NCI-H1417 (cell line): Measurements from ENCODE around the gene FAM20C.
A peak's percentile ranks its signal among the peaks of the same experiment; 100 is the strongest.
"Not testable (repeated sequence)": the region's sequence is repeated elsewhere in the genome, so short reads cannot be mapped to it uniquely, and the experiment has no call there.

ENCODE experiments used
- DNase-seq, 3 experiments: peaks; one replicate each; lab custom pipeline; 2025; lab: John Stamatoyannopoulos, UW

The FAM20C gene

GRCh38 chr7:258476-259190 is 66.3 kb downstream of the FAM20C start:
- DNase-seq = no peak

GRCh38 chr7:259191-259505 is 66.8 kb downstream of the FAM20C start:
- no peak for DNase-seq

DNA sequence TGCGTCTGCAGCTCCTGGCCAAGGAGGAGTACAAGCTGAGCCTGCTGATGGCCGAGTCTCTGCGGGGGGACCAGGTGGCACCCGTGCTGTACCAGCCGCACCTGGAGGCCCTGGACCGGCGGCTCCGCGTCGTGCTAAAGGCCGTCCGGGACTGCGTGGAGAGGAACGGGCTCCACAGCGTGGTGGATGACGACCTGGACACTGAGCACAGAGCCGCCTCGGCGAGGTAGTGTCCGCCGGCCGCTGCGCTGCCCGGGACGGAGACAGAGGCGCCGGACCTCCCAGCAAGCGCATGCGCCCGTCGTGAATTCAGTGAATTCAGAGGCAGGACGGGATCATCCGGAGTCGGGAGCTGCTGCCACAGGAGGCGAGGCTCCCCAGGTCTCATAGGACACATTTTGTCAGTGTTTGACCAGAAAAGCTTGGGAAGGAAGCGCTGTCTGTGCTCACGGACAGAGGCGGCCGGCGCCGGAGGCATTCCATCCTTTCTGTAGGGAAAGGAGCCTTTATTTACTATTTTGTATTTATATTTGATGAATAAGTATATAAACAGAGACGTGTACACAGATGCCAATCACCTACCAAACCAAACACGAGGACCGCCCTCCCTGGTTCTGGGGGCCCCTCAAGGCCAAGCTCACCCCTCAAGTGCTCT is 67.5 kb downstream of the FAM20C start:
- DNase-seq = no peak

DNA sequence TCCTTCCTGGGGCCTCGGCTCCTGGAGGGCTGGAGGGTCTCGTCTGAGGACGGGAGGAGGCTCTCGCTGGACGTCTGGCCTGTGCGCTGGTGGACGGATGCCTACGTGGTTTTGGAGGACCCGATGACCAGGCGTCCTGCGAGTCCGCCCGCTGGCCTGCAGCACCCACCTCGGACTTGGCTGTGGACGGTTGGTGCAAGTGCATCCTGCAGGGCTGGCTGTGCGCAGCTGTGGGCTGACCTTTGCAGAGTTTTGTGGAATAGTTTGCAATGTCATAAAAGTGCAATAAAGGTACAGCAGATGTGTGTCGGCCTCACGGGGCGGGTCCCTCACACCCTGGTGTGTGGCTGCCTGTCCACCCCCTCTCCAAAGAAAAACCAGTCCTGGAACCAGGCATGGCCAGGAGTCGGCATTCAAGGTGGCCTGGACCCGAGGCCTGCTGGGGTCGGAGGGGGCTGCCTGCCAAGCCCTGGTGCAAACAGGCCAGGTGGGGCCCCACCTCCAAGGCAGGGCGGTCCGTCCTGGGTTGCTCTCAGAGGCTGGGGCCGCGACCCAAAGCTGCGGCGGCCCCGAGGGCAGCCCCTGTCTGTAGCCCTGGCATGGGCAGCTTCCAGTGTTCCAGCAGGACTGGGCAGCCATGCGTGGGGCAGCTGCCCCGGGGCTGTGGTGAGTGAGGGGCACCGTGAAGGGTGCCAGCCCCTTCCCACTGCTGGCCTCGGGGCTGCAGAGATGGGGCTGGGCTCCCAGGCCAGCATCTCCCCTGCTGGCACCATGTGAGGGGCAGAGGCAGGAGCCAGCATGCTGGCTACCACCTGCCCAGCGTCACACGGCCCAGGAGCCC is 68.3 kb downstream of the FAM20C start:
- DNase-seq = no peak

GRCh38 chr7:261341-262250 is 69.2 kb downstream of the FAM20C start:
- no peak for DNase-seq

DNA sequence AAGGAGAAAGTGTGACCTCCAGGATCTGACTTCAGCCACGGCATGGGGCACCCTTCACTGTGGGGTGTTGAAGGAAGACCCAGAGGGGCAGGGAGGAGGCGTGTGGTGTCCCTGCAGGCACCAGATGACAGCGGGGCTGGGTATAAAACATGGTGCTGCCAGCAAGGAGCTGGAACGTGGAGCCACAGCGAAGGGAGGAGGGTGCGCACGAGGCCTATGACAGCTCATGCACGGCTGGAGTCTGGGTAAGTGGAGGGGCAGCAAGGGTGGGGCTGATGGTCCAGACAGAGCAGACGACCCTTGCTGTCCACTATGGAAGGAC is 69.8 kb downstream of the FAM20C start:
- no peak for DNase-seq

DNA sequence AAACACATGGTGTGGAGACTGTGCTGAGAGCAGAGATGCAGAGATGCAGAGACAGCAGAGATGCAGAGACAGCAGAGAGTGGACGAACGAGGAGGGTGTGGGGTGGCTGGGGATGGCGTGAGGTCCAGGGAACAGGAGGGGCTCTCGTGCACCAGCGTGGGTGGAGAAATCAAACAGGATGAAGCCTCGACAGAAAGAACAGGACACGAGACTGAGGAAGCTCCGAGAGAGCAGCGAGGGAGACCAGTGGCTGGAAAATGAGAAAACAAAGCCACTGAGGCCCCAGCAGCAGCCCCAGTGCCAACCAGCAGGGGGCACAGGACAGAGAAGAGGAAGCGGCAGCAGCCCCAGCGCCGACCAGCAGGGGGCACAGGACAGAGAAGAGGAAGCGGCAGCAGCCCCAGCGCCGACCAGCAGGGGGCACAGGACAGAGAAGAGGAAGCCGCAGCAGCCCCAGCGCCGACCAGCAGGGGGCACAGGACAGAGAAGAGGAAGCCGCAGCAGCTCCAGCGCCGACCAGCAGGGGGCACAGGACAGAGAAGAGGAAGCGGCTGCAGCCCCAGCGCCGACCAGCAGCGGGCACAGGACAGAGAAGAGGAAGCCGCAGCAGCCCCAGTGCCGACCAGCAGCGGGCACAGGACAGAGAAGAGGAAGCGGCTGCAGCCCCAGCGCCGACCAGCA is 70.4 kb downstream of the FAM20C start:
- DNase-seq = not testable (repeated sequence)

DNA sequence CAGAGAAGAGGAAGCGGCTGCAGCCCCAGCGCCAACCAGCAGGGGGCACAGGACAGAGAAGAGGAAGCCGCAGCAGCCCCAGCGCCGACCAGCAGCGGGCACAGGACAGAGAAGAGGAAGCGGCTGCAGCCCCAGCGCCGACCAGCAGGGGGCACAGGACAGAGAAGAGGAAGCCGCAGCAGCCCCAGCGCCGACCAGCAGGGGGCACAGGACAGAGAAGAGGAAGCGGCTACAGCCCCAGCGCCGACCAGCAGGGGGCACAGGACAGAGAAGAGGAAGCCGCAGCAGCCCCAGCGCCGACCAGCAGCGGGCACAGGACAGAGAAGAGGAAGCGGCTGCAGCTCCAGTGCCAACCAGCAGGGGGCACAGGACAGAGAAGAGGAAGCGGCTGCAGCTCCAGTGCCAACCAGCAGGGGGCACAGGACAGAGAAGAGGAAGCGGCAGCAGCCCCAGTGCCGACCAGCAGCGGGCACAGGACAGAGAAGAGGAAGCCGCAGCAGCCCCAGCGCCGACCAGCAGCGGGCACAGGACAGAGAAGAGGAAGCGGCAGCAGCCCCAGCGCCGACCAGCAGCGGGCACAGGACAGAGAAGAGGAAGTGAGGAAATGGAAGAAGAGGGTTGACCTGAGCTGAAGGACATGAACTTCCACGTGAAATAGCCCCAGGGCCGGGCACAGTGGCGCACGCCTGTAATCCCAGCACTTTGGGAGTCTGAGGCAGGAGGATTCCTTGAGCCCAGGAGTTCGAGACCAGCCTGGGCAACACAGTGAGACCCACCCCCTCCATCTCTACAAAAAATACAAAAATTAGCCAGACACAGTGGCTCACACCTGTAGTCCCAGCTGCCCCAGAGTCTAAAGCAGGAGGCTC is 71.3 kb downstream of the FAM20C start:
- peak in 1 of 3 experiments; percentile 23 for DNase-seq

GRCh38 chr7:264541-265191 is 72.3 kb downstream of the FAM20C start:
- DNase-seq = peak in 1 of 3 experiments; percentile 50

DNA sequence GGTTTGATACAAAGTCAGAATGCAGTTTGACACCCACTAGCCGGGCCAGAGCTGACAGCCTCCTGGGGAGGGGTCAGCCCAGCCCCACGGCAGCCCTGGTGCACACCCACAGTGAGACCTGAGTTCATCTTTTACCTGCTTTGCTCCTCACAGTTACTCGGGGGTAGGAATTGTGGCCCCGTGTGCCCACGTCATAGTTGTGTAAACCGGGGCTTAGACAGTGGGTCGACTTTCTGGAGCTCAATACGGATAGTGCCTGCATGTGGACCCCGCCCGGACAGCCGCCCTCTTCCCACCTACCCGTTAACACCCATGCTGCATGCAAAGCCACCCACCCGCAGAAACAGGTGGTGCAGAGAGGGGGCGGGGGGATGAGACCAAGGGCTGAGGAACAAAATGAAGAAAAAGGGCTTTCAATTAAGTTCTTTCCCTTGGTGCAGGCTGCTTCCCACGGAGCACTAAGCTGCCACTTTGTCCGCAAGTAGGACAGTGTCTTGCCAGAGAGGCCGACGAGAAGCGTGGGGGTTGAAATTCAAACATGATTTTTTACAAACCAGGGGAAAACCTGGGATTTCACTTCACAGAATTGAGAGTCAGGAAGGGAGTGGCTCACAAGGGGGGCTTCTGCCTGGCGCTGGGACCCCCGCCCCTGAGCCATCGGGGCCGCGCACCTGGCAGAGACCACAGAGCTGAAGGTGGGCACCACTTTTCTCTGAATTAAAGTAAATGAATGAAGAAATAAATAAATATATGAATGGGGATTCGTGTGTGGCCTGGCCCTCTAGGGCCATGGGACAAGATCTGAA is 73.0 kb downstream of the FAM20C start:
- no peak for DNase-seq

DNA sequence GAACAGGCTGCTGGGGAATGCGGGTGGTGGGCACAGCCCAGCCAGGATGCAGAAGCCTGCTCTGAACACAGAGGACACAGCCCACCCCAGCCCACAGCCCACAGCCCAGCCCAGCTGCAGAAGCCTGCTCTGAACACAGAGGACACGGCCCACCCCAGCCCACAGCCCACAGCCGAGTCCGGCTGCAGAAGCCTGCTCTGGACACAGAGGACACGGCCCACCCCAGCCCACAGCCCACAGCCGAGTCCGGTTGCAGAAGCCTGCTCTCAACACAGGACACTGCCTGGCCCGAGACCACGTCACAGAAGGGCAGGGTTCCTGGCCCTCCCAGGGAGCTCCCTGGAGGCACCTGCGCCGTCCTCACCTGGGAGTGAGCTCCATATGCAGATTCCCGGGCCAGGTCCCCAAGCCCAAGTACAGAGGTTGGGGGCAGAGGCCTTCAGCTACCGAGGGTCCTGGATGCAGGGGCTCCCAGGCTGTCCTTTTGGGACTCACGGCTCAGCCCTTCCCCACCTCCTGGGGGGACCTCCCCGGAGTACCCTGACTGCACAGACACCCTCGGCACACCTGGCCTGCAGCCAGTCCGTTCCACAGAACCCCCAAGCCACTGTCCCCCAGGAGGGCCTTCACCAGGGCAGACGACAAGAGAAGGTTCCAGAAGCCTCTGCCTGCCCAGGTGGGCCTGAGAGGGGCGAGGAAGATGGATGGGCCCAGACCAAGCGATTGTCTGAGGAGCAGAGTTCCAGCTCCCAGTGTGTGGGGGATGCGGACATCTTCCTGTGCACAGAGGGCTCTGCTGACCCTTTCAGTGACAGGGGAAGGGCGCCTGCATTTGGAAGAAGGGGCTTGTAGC is 73.9 kb downstream of the FAM20C start:
- DNase-seq = no peak

- DNase-seq = peak in 2 of 3 experiments; percentile 53 to 68
Measured at GRCh38 chr7:266851-267840, 74.8 kb downstream of the FAM20C start.

DNA sequence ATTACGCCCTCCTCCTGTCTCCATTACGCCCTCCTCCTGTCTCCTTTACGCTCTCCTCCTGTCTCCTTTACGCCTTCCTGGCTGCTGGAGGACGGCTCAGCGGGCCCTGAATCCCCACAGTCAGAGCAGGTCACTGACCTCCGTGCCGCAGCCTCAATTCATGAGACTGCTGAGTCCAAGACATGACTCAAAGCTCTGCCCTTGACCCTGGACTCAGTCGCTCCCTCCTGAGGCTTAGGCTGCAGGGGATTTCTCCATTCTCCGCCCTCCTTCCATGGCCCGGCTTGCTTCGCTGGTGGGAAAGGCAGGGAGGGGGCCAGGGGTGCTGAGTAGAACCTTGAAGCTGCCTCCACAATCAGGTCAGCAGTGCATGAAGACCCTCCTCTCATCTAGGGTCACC is 76.6 kb downstream of the FAM20C start:
- no peak for DNase-seq

GRCh38 chr7:269721-270120 is 77.3 kb downstream of the FAM20C start:
- DNase-seq = no peak

DNA sequence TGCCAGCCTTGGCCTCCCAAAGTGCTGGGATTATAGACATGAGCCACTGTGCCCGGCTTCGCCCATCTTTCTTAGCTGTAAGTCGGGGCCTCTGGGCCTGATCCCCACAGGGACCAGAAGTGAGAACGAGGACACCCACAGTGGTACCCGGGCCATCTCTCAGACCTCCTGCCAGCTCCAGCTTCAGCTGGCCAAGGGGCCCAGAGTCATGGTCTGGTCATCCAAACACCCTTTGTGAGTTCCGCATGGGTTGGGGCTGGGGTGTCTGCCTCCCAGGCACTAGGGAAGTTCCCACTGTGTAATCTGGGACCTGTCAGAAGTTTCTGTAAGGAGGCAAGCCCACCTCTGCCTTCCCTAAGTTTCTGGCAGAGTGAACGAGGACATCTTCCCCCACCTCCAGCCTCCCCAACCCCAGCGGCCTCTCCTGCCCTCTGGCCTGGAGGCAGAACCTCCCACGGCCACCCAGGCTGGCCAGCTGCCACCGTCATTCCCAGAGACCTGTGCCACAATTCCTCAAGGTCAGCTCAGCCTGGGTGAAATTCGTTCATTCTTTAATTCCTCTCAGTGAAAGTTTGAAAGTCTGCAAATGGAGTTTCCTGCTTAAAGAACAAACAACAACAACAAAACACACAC is 78.1 kb downstream of the FAM20C start:
- no peak for DNase-seq
